ENCODE results near the gene CTRB2. TPM values are rescaled to one million over a fixed set of nuclear protein-coding genes. Genes with fewer than 3 reads are reported as not detected.
"Not testable (repeated sequence)": the region's sequence is repeated elsewhere in the genome, so short reads cannot be mapped to it uniquely, and the experiment has no call there.

CTRB2 gene
- total RNA-seq, 1 experiment from 2014 or later: 5.8 TPM

GRCh38 chr16:75224306-75225082 lies 17.5 kb upstream of the CTRB2 start (continued):
- no peak for TF ChIP-seq FOXP4 (CRISPR knock-in tag; IDR thresholded peaks at IDR 0.05)
- no peak for TF ChIP-seq E2F4 (CRISPR knock-in tag; IDR thresholded peaks at IDR 0.05; ENCODE audit: borderline replicate concordance, low read depth)
- no peak for TF ChIP-seq ZNF232 (CRISPR knock-in tag; IDR thresholded peaks at IDR 0.05)
- no peak for TF ChIP-seq MYBL2 (CRISPR knock-in tag; IDR thresholded peaks at IDR 0.05)
- no peak for TF ChIP-seq MAX (CRISPR knock-in tag; IDR thresholded peaks at IDR 0.05)
- no peak for TF ChIP-seq HMGXB4 (CRISPR knock-in tag; IDR thresholded peaks at IDR 0.05)
- TF ChIP-seq RORB (CRISPR knock-in tag; IDR thresholded peaks at IDR 0.05): no peak

- ATAC-seq; H3K27me3 Mint-ChIP-seq (ENCODE audit: low read depth); H3K4me3 Mint-ChIP-seq; H3K4me1 Mint-ChIP-seq; H3K36me3 Mint-ChIP-seq; H3K9me3 Mint-ChIP-seq; DNase-seq (ENCODE audit: low spot score); CTCF ChIA-PET; H3K27ac Mint-ChIP-seq; POLR2A ChIA-PET: not testable (repeated sequence)
Measured at GRCh38 chr16:75223129-75223528, 16.2 kb upstream of the CTRB2 start.

GRCh38 chr16:75222271-75222783 lies 15.4 kb upstream of the CTRB2 start:
- ChIA-PET POLR2A (no interaction called here), CTCF (interaction anchor here (1.6 kb wide), 1 partner anchor 23 kb away, joined by 7 read pairs; no protein-coding TSS in a partner anchor)
- Mint-ChIP-seq H3K4me1 (peaks cover 1% of the 10 kb centered on the region; the same call in 1 of the 2 replicates), H3K36me3 (no peaks in the 10 kb centered on the region), H3K4me3 (no peak overlapping the region), H3K27ac (peak overlapping the region; percentile 85), H3K9me3 (no peaks in the 10 kb centered on the region), H3K27me3 (ENCODE audit: low read depth) (no peaks in the 10 kb centered on the region)
- DNase-seq (ENCODE audit: low spot score) (no peak), ATAC-seq (no peak)
- TF ChIP-seq ZNF232 (CRISPR knock-in tag; IDR thresholded peaks at IDR 0.05): no peak
- TF ChIP-seq KAT7 (CRISPR knock-in tag; IDR thresholded peaks at IDR 0.05; ENCODE audit: borderline replicate concordance): no peak
- no peak for TF ChIP-seq ZNF263 (CRISPR knock-in tag; IDR thresholded peaks at IDR 0.05; ENCODE audit: low read depth)
- no peak for TF ChIP-seq NR3C1 (CRISPR knock-in tag; conservative IDR thresholded peaks at IDR 0.05; ENCODE audit: low read depth)
- TF ChIP-seq ATF6 (CRISPR knock-in tag; IDR thresholded peaks at IDR 0.05): no peak
- TF ChIP-seq ZBTB21 (CRISPR knock-in tag; IDR thresholded peaks at IDR 0.05; ENCODE audit: borderline replicate concordance): no peak
- TF ChIP-seq CBFB (CRISPR knock-in tag; IDR thresholded peaks at IDR 0.05; ENCODE audit: low read depth): no peak
- no peak for TF ChIP-seq ZBTB43 (CRISPR knock-in tag; IDR thresholded peaks at IDR 0.05)
- no peak for TF ChIP-seq RELA (CRISPR knock-in tag; IDR thresholded peaks at IDR 0.05; ENCODE audit: borderline replicate concordance)
- TF ChIP-seq ATF2 (CRISPR knock-in tag; IDR thresholded peaks at IDR 0.05; ENCODE audit: borderline replicate concordance, low read depth): no peak
- TF ChIP-seq ZNF512 (CRISPR knock-in tag; IDR thresholded peaks at IDR 0.05; ENCODE audit: borderline replicate concordance): no peak
- no peak for TF ChIP-seq SMAD3 (CRISPR knock-in tag; IDR thresholded peaks at IDR 0.05; ENCODE audit: borderline replicate concordance)

All from WTC11 (cell line).